Esophagus muscularis mucosa (tissue), 3 donors: ENCODE data around the gene CENPO.

ENCODE experiments used
- EP300 ChIP-seq: sonication (generic); formaldehyde crosslinking; IDR thresholded peaks from one replicate; pipeline ENCODE4 v1.6.1; 2017; ENCODE audit warnings: antibody characterized with exemption
- TF ChIP-seq, protein P1 (sequence below), 3 experiments: fragments of 200-600 bp in 2 of 3; fragments of 450-650 bp in 1 of 3; sonication (generic) in 2 of 3; IDR thresholded peaks; one replicate each; pipeline ENCODE4 v1.5.1; 2017 to 2019; ENCODE audit warnings: antibody characterized with exemption in 3 of 3, mild to moderate bottlenecking in 2 of 3, moderate library complexity in 1 of 3

DNA sequence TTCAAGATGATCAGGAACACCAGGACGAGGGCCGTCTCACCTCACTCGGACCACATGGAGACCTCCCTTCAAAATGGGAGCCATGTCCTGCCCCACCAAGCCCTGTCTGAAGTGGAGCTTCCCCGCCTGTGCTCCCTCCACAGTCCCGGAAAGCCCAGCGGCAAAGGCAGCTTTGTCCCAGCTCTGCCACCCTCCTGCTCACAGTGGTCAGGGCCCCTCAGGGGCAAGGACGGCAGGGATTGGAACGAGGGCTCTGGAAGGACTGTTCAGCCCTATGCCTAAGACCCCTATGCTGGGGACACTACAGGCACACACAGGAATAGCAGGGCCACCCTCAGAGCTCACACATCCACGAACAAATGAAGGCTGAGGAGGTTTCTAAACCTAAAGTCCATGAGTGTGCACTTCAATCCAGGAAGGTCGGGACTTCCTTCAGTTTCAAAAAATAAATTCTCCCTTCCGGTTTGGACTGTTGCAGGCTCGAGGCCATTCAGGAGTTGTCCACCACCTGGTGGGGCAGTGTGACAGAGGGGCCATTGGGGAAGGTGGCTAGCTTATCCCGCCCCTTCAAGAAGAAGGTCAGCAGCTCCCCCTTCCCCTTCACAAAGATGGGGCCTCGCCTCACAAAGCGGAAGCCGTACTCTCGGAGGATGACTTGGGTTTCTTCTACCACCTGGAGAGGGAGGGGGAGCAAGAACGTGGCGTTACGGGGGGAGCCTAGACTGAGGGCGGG, 26.4 kb downstream of the CENPO start:
- TF ChIP-seq, protein P1, sequence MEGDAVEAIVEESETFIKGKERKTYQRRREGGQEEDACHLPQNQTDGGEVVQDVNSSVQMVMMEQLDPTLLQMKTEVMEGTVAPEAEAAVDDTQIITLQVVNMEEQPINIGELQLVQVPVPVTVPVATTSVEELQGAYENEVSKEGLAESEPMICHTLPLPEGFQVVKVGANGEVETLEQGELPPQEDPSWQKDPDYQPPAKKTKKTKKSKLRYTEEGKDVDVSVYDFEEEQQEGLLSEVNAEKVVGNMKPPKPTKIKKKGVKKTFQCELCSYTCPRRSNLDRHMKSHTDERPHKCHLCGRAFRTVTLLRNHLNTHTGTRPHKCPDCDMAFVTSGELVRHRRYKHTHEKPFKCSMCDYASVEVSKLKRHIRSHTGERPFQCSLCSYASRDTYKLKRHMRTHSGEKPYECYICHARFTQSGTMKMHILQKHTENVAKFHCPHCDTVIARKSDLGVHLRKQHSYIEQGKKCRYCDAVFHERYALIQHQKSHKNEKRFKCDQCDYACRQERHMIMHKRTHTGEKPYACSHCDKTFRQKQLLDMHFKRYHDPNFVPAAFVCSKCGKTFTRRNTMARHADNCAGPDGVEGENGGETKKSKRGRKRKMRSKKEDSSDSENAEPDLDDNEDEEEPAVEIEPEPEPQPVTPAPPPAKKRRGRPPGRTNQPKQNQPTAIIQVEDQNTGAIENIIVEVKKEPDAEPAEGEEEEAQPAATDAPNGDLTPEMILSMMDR (IDR thresholded peaks at IDR 0.05) = no peak
- TF ChIP-seq EP300 = no peak
